A549 (cell line): ENCODE data around the gene SHBG.

Experiments used
- BCL3 ChIP-seq: fragments of >200 bp; sonication (Bioruptor Twin); formaldehyde crosslinking; IDR thresholded peaks from 3 replicates; pipeline ENCODE4 v1.6.1; 2016
- BHLHE40 ChIP-seq: IDR thresholded peaks from 2 replicates; pipeline ENCODE4 v1.6.1; 2012; ENCODE audit warnings: low read depth, low read length, inconsistent platforms
- CTCF ChIP-seq: fragments of >200 bp; sonication (Bioruptor Twin); formaldehyde crosslinking; IDR thresholded peaks from 3 replicates; pipeline ENCODE4 v1.5.1; 2016
- ELK1 ChIP-seq: fragments of 150-350 bp; IDR thresholded peaks from 2 replicates; pipeline ENCODE4 v1.6.1; 2014; ENCODE audit warnings: low read depth, mild to moderate bottlenecking, low read length
- KDM5A ChIP-seq: fragments of 200-600 bp; sonication (generic); IDR thresholded peaks from 2 replicates; pipeline ENCODE4 v1.6.1; 2016; ENCODE audit warnings: antibody characterized with exemption, mild to moderate bottlenecking
- MYC ChIP-seq: IDR thresholded peaks from 2 replicates; pipeline ENCODE4 v1.6.1; 2012; ENCODE audit warnings: mild to moderate bottlenecking, inconsistent platforms, low read length, improper control_type of control experiment, borderline replicate concordance
- NR3C1 ChIP-seq: fragments of >200 bp; sonication (Bioruptor Twin); formaldehyde crosslinking; IDR thresholded peaks from 3 replicates; pipeline ENCODE4 v1.6.1; 2017
- POLR2A ChIP-seq: IDR thresholded peaks from 2 replicates; pipeline ENCODE4 v1.6.1; 2012; ENCODE audit warnings: mild to moderate bottlenecking, low read length
- RAD21 ChIP-seq, 2 experiments: fragments of >200 bp in 1 of 2; sonication (Bioruptor Twin) in 1 of 2; formaldehyde crosslinking in 1 of 2; IDR thresholded peaks in 1 of 2; conservative IDR thresholded peaks in 1 of 2; 2 replicates in 1 of 2; 3 replicates in 1 of 2; pipeline ENCODE4 v1.6.1; 2012 to 2018; ENCODE audit warnings: inconsistent platforms in 1 of 2
- RCOR1 ChIP-seq: fragments of 150-350 bp; IDR thresholded peaks from 2 replicates; pipeline ENCODE4 v1.6.1; 2014; ENCODE audit warnings: antibody characterized with exemption, low read length, low read depth
- RFX5 ChIP-seq: fragments of 450-650 bp; IDR thresholded peaks from 2 replicates; pipeline ENCODE4 v1.7.1; 2014; ENCODE audit warnings: antibody characterized with exemption, mild to moderate bottlenecking, moderate library complexity
- USF2 ChIP-seq: fragments of 450-650 bp; IDR thresholded peaks from 2 replicates; pipeline ENCODE4 v1.6.1; 2014; ENCODE audit warnings: antibody characterized with exemption

- TF ChIP-seq ELK1 (no peak), KDM5A (no peak), POLR2A (no peak), RFX5 (no peak), NR3C1 (no peak), USF2 (no peak), CTCF (no peak), BCL3 (no peak), BHLHE40 (no peak), RCOR1 (no peak), RAD21 (conservative IDR thresholded peaks at IDR 0.05 in 1 of 2, IDR thresholded peaks at IDR 0.05 in 1 of 2) (no peak), MYC (no peak)
These were observed 6.3 kb upstream of the SHBG start for GRCh38 chr17:7623661-7624060.
